Measurements from ENCODE around the gene TARS3. TPM values are rescaled to one million over a fixed set of nuclear protein-coding genes. Genes with fewer than 3 reads are reported as not detected.

Gene TARS3
- total RNA-seq, 1 donor from 2014 or later = 10.4 TPM

DNA sequence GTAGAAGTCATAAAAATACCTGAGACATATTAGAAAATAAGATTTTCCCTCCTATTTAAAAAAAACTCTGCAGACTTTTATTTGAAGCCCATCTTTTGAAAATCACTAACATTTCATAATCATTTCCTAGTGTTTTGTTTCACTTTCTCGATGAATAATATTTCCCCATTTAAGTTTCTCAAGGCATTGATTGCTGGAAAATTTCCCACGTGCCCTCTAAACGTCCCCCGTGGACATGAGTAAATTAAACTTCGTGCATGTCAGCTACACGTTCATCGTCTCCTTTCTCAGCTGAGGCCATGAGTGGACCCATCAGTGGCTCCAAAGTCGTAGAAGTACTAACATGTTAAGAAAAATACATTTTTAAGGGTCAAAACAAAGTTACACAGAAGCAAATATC lies 70.1 kb downstream of the TARS3 start:
- Histone ChIP-seq H3K27me3 (ENCODE audit: control insufficient read depth, insufficient read depth, low read length) (no peaks in the 10 kb centered on the region), H3K4me3 (ENCODE audit: low read depth, low read length) (no peak overlapping the region), H3K36me3 (ENCODE audit: control insufficient read depth, insufficient read depth, low read length) (no peaks in the 10 kb centered on the region)
- TF ChIP-seq CTCF (IDR thresholded peaks at IDR 0.05; ENCODE audit: insufficient read depth, low read length, poor library complexity, severe bottlenecking) = no peak
- no peak for DNase-seq (ENCODE audit: low read depth)

- TF ChIP-seq CTCF (IDR thresholded peaks at IDR 0.05; ENCODE audit: insufficient read depth, low read length, poor library complexity, severe bottlenecking) = no peak
- DNase-seq (ENCODE audit: low read depth) = no peak
- Histone ChIP-seq H3K36me3 (ENCODE audit: control insufficient read depth, insufficient read depth, low read length) (no peaks in the 10 kb centered on the region), H3K27me3 (ENCODE audit: control insufficient read depth, insufficient read depth, low read length) (no peaks in the 10 kb centered on the region), H3K4me3 (ENCODE audit: low read depth, low read length) (peak overlapping the region; percentile 94)
Observed at GRCh38 chr15:101652786-101653430, 71.4 kb downstream of the TARS3 start.

DNA sequence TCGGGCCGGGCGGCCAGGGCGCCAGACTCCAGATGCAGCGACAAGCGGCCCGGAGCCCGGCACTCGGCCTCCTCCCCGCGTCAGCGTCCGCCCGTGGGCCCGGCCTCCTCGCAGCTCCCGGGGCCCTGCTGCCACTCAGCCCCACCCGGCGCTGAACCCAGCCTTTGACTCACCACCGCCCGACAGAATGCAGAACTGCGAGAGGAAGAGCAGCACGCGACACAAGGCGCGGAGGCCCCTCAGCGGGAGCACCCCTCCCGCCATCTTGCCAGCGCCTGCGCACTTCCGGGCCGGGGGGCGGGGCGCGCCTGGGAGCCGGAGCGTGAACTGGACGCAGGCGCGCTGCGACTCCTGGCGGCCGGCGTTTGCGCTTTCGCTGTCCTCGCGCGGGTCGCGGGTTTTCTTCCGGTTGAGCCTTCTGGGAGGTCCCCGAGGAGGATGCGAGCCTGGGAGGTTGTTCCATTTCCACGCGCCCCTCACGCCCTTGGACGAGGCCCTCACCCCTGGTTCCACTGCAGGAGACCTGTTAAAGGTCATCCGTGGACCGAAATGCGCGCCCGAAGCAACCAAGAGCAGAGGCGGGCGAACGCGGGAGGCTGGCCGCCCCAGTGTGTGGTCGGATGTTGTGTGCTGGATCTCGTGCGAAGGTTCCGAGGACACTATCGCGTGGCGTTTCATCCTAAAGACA lies 72.0 kb downstream of the TARS3 start, which contains the start of gene TM2D3:
TSS of gene TM2D3 (minus strand) at position 284 of the 688 bp plus-strand sequence. CDS start at position 264, 20 bp downstream.
- Histone ChIP-seq H3K36me3 (ENCODE audit: control insufficient read depth, insufficient read depth, low read length) (no peaks in the 10 kb centered on the region), H3K27me3 (ENCODE audit: control insufficient read depth, insufficient read depth, low read length) (no peaks in the 10 kb centered on the region), H3K4me3 (ENCODE audit: low read depth, low read length) (peak within 1 kb of the TSS; percentile 94)
- no peak for DNase-seq (ENCODE audit: low read depth)
- peak; percentile 65 for TF ChIP-seq CTCF (IDR thresholded peaks at IDR 0.05; ENCODE audit: insufficient read depth, low read length, poor library complexity, severe bottlenecking)

- no peak for DNase-seq (ENCODE audit: low read depth)
- Histone ChIP-seq H3K36me3 (ENCODE audit: control insufficient read depth, insufficient read depth, low read length) (peaks cover 2% of the 10 kb centered on the region), H3K4me3 (ENCODE audit: low read depth, low read length) (peak overlapping the region; percentile 94), H3K27me3 (ENCODE audit: control insufficient read depth, insufficient read depth, low read length) (no peaks in the 10 kb centered on the region)
- no peak for TF ChIP-seq CTCF (IDR thresholded peaks at IDR 0.05; ENCODE audit: insufficient read depth, low read length, poor library complexity, severe bottlenecking)
Observed at GRCh38 chr15:101651554-101652097, 72.6 kb downstream of the TARS3 start.

DNA sequence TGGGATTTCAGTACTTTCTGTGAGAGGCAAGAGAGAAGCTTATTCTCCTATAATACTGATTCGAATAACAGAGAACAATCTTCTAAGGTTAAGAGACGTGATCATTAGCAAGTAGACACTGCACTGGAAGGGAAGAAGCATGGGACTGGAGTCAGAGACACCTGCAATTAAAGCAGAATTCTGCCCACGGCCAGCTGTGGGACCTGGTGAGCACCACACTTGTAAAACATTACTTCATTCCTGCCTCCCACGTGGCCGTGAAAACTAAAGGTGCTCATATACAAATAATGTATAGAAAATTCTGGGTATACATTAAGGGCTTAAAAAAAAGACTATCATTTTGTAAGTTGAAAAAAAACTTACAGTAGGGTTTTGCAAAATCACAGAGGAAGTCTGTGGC lies 74.1 kb downstream of the TARS3 start:
- H3K27me3 ChIP-seq (ENCODE audit: control insufficient read depth, insufficient read depth, low read length) = no peaks in the 10 kb centered on the region
- no peak overlapping the region for H3K4me3 ChIP-seq (ENCODE audit: low read depth, low read length)
- H3K36me3 ChIP-seq (ENCODE audit: control insufficient read depth, insufficient read depth, low read length) = peaks cover 2% of the 10 kb centered on the region
- no peak for TF ChIP-seq CTCF (IDR thresholded peaks at IDR 0.05; ENCODE audit: insufficient read depth, low read length, poor library complexity, severe bottlenecking)
- DNase-seq (ENCODE audit: low read depth) = no peak
